ENCODE results near the gene PTPN2.

Gene PTPN2

DNA sequence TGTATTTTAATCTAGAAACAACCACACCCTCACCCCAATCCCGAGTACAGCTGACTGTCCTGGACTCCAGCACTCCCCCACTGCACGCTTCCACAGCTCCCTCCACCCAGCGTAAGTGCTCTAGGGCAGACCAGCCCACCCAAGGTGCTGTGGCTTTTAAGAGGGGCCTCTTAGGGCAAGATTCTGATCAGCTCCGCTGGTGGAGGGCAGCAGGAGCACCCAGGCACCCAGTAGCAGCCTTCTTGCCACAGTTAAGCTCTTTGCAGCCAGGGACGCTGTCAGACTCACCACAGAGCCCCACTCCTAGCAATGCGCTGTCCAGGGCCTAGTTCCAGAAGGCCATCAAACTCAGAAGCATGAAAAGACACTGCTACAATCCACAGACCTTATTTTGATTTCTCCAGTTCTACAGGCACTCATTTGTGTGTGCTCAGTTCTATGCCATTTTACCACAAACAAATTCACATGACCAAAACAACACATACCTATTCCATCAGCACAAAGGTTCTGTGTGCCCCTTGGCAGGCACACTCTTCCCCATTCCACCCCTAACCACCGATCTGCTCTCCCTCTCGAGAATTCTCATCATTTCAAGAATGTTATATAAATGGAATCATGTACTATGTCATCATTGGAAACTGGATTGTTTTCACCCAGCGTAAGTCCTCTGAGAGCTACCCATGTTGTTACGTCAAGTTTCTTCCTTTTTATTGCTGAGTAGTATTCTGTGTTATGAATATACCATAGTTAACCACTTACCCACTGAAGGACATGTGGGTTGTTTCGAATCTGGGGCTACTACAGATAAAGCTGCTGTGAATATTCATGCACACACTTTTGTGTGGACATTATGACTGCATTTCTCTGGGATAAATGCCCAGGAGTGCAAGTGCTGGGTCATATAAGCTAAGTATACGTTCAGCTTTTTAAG lies 40.4 kb downstream of the PTPN2 start:
- H3K9ac ChIP-seq (ENCODE audit: insufficient read length) = no peak overlapping the region
- TF ChIP-seq POLR2AphosphoS5 (IDR thresholded peaks at IDR 0.05; ENCODE audit: borderline replicate concordance, low read depth, low read length) (no peak), EZH2 (IDR thresholded peaks at IDR 0.05) (no peak), FOXP2 (optimal IDR thresholded peaks at IDR 0.05; ENCODE audit: control extremely low read depth, extremely low read length, insufficient read depth) (no peak)
- H3K9me3 ChIP-seq (ENCODE audit: low read depth, low read length) = no peaks in the 10 kb centered on the region
- no peak for DNase-seq (ENCODE audit: low read depth, low spot score)
- no peak overlapping the region for H3K27ac ChIP-seq
- H3K36me3 ChIP-seq (ENCODE audit: insufficient read depth, low read length) = peaks cover 8% of the 10 kb centered on the region; the same call in 1 of the 2 replicates
- no peak overlapping the region for H3K4me3 ChIP-seq

DNA sequence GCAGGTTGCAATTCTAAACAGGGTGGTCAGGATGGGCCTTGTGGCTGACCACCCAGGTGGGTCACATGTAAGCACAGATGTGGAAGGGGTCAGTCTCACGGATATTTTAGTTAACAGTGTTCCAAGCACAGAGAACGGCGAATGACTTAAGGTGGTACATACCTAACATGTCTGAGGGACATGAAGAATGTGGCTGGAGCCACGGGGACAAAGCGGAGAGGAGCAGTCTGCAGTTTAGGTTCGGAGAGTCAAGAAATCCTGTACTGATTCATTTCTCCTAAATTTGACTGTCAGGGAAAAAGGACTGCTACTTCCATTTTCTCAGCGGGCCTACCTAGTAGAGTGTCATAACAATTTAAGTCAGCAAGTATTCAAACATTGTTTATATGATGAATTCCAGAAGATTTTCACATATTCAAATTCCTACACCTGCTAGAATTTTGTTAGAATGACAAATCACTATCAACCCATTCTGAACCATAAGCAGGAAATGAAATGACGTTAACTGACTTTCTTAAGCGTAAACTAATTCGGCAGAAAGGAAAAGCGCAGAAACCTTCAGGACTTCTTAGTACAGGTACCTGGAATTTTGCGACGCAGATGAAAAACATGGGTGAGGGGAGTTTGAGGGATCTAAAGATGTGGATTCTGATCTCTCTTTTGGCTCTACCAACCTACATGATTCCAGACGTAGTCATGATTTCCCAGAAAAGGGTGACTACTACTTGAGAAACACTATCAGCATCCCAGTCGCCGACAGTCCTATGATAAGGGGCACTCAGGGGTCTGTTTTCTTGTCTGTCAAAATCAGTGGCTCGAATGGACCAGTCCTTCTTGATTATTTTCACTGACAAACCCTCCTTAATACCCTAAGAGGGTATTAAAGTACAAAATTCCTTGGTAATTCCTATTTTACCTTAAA lies 41.3 kb downstream of the PTPN2 start:
- TF ChIP-seq POLR2AphosphoS5 (IDR thresholded peaks at IDR 0.05; ENCODE audit: borderline replicate concordance, low read depth, low read length) (no peak), FOXP2 (optimal IDR thresholded peaks at IDR 0.05; ENCODE audit: control extremely low read depth, extremely low read length, insufficient read depth) (no peak), EZH2 (IDR thresholded peaks at IDR 0.05) (no peak)
- H3K27ac ChIP-seq = no peak overlapping the region

DNA sequence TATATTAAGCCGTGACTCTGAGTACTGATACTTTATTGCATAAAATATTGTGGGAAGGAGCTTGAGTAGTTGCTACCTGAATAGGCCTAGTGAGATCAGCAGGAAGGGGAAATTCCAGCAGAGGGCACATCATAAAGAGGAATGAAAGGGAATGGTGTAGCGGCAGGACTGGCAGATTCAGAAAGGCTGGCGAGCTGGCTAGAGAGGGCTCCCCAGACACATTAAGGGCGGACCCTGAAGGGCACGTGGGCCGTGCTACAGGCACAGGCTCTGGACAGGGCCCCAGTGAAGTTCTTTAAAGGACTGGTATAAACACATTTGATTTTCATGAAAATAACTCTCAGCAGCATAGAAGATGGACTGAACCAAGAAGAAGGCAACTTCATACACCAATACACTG lies 43.0 kb downstream of the PTPN2 start:
- Histone ChIP-seq H3K4me3 (no peak overlapping the region), H3K27ac (no peak overlapping the region), H3K9ac (ENCODE audit: insufficient read length) (no peak overlapping the region), H3K36me3 (ENCODE audit: insufficient read depth, low read length) (peaks cover 8% of the 10 kb centered on the region), H3K9me3 (ENCODE audit: low read depth, low read length) (no peaks in the 10 kb centered on the region)
- TF ChIP-seq EZH2 (IDR thresholded peaks at IDR 0.05) (no peak), POLR2AphosphoS5 (IDR thresholded peaks at IDR 0.05; ENCODE audit: borderline replicate concordance, low read depth, low read length) (no peak), FOXP2 (optimal IDR thresholded peaks at IDR 0.05; ENCODE audit: control extremely low read depth, extremely low read length, insufficient read depth) (no peak)
- DNase-seq (ENCODE audit: low read depth, low spot score) = no peak

More for the DNA sequence above, 41.3 kb downstream of the PTPN2 start:
- no peak for DNase-seq (ENCODE audit: low read depth, low spot score)
- H3K9me3 ChIP-seq (ENCODE audit: low read depth, low read length) = no peaks in the 10 kb centered on the region
- no peak overlapping the region for H3K4me3 ChIP-seq
- H3K36me3 ChIP-seq (ENCODE audit: insufficient read depth, low read length) = peaks cover 8% of the 10 kb centered on the region; the same call in 1 of the 2 replicates
- H3K9ac ChIP-seq (ENCODE audit: insufficient read length) = no peak overlapping the region

DNA sequence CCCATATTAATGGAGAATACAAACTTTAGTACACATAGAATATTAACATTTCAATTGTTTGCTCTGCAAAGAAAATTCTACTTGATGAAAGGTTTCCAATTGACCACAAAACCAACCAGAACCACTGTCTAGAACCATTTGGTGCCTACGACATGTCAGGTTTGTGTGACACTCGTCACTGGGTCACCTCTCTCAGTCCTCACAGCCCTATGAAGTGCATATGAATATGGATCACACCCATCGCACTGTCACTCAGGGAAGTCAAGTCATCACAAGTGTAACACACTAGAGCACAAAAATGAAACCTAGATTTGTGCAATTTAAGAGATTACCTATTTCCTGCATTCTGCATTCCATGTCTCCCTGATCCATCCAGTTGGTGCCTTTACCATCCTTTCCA lies 43.7 kb downstream of the PTPN2 start:
- no peak overlapping the region for H3K27ac ChIP-seq
- H3K9ac ChIP-seq (ENCODE audit: insufficient read length) = no peak overlapping the region

DNA sequence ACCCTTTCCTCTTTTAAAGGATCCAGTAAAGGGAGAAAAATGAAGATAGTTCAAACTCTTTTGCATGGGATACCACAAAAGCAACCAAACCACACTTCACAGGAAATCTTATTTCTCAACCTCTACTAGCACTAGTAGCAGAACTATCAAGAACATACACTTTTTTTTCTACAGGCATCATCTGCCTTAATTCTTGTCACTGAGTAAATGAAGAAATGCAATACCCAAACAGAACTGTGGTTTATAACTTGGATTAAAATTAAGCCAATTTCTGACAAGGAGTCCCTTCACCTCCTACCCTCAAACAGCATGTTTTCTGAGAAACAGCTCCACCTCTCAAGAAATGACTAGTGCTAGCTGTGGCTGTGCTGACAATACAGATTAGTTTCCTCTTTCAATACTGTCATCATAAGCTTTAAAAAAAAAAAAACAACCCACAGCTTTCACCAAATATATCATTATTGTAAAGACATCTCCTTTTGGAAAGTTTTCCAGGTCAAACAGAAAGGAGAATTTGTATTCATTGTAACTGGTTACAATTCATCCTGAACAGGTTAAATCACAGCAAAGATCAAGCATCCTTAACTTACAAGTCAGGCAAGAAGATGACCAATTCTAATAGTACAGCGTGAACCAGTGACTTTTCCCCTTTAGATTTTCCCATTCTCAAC lies 44.4 kb downstream of the PTPN2 start:
- Histone ChIP-seq H3K27ac (peak overlapping the region; percentile 54; the same call in 1 of the 2 replicates), H3K9me3 (ENCODE audit: low read depth, low read length) (no peaks in the 10 kb centered on the region), H3K9ac (ENCODE audit: insufficient read length) (no peak overlapping the region), H3K4me3 (no peak overlapping the region), H3K36me3 (ENCODE audit: insufficient read depth, low read length) (peaks cover 8% of the 10 kb centered on the region; the same call in 1 of the 2 replicates)
- DNase-seq (ENCODE audit: low read depth, low spot score) = no peak
- no peak for TF ChIP-seq FOXP2 (optimal IDR thresholded peaks at IDR 0.05; ENCODE audit: control extremely low read depth, extremely low read length, insufficient read depth)
- TF ChIP-seq EZH2 (IDR thresholded peaks at IDR 0.05) = no peak
- no peak for TF ChIP-seq POLR2AphosphoS5 (IDR thresholded peaks at IDR 0.05; ENCODE audit: borderline replicate concordance, low read depth, low read length)

More for the DNA sequence above, 43.7 kb downstream of the PTPN2 start:
- no peaks in the 10 kb centered on the region for H3K9me3 ChIP-seq (ENCODE audit: low read depth, low read length)
- TF ChIP-seq POLR2AphosphoS5 (IDR thresholded peaks at IDR 0.05; ENCODE audit: borderline replicate concordance, low read depth, low read length) (no peak), EZH2 (IDR thresholded peaks at IDR 0.05) (no peak), FOXP2 (optimal IDR thresholded peaks at IDR 0.05; ENCODE audit: control extremely low read depth, extremely low read length, insufficient read depth) (no peak)
- no peak overlapping the region for H3K4me3 ChIP-seq
- H3K36me3 ChIP-seq (ENCODE audit: insufficient read depth, low read length) = peaks cover 7% of the 10 kb centered on the region
- no peak for DNase-seq (ENCODE audit: low read depth, low spot score)

DNA sequence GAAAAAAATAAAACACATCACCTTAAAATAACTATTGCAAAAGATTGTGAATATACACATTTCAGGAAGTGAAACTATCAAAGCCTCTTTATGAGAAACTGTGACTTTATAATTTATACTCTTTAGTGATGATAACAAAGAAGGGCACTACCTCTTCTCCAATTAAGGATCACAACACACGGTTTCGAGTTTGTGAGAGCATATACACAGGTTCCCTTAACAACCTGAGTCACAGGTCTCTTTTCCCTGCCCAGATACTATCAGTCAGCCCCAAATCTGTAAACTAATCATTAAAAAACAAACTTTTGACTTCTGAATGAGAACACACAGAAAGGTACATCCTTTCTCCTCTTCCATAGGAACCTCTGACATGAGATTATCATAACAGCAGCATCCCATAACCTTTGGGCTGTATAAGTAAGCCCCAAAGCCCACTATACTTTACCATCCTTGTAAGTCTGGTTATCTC lies 44.9 kb downstream of the PTPN2 start:
- no peak overlapping the region for H3K9ac ChIP-seq (ENCODE audit: insufficient read length)
- H3K36me3 ChIP-seq (ENCODE audit: insufficient read depth, low read length) = peaks cover 10% of the 10 kb centered on the region; the same call in 1 of the 2 replicates
- no peaks in the 10 kb centered on the region for H3K9me3 ChIP-seq (ENCODE audit: low read depth, low read length)
- TF ChIP-seq EZH2 (IDR thresholded peaks at IDR 0.05) (no peak), FOXP2 (optimal IDR thresholded peaks at IDR 0.05; ENCODE audit: control extremely low read depth, extremely low read length, insufficient read depth) (no peak), POLR2AphosphoS5 (IDR thresholded peaks at IDR 0.05; ENCODE audit: borderline replicate concordance, low read depth, low read length) (no peak)
- no peak for DNase-seq (ENCODE audit: low read depth, low spot score)
- no peak overlapping the region for H3K4me3 ChIP-seq
- H3K27ac ChIP-seq = peak overlapping the region; percentile 54; the same call in 1 of the 2 replicates

DNA sequence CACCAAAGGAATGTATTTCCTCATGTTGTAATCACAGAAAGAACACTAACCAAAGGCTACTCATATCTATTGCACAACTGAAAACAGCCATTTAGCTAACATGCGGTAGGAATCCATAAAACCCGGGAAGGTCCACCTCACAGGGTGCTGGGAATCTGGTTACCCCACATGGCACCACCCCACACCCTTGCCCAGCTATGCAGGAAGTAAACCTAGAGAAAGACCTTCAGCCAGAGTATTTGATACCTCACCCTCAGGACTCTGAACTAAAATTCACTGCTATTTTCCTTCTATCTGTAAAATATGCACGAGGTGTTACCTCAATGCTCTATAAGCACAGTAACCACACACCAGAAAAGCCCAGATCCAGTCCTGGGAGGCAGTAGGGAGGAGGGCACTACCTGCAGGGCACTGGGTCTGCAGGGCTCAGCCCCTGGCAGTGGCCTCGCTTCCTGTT lies 45.8 kb downstream of the PTPN2 start:
- Histone ChIP-seq H3K4me3 (peak overlapping the region; percentile 35), H3K9ac (ENCODE audit: insufficient read length) (peak overlapping the region; percentile 56), H3K27ac (peak overlapping the region; percentile 51; the same call in 1 of the 2 replicates), H3K36me3 (ENCODE audit: insufficient read depth, low read length) (peaks cover 14% of the 10 kb centered on the region; the same call in 1 of the 2 replicates), H3K9me3 (ENCODE audit: low read depth, low read length) (no peaks in the 10 kb centered on the region)
- DNase-seq (ENCODE audit: low read depth, low spot score) = no peak
- TF ChIP-seq FOXP2 (optimal IDR thresholded peaks at IDR 0.05; ENCODE audit: control extremely low read depth, extremely low read length, insufficient read depth) (no peak), POLR2AphosphoS5 (IDR thresholded peaks at IDR 0.05; ENCODE audit: borderline replicate concordance, low read depth, low read length) (no peak), EZH2 (IDR thresholded peaks at IDR 0.05) (no peak)

Measured in SK-N-MC (cell line).